Measurements from ENCODE around the gene C14orf93.
A peak's percentile ranks its signal among the peaks of the same experiment; 100 is the strongest.

The C14orf93 gene

GRCh38 chr14:22987291-22987690 is 22.7 kb downstream of the C14orf93 start:
- Histone ChIP-seq H4K20me1 (ENCODE audit: control insufficient read depth, insufficient read depth, low read depth, low read length) (no peaks in the 10 kb centered on the region), H3K4me2 (ENCODE audit: low read length) (no peak overlapping the region), H3K4me3 (ENCODE audit: low read length) (no peak overlapping the region), H3K9me3 (ENCODE audit: control insufficient read depth, insufficient read depth, low read length) (no peaks in the 10 kb centered on the region), H3K27me3 (ENCODE audit: control insufficient read depth, low read length) (no peaks in the 10 kb centered on the region), H3K79me2 (ENCODE audit: control insufficient read depth, low read length) (no peaks in the 10 kb centered on the region), H3K4me1 (ENCODE audit: control insufficient read depth, low read length) (peaks cover 15% of the 10 kb centered on the region), H3F3A (ENCODE audit: control insufficient read depth, insufficient read depth) (peaks cover 3% of the 10 kb centered on the region), H3K27ac (ENCODE audit: low read depth, low read length) (no peak overlapping the region), H3K9me2 (replicated peaks; ENCODE audit: control insufficient read depth, low read length) (no peaks in the 10 kb centered on the region), H3K36me3 (ENCODE audit: control insufficient read depth, low read length) (peaks cover 27% of the 10 kb centered on the region)
- no peak for TF ChIP-seq EZH2phosphoT487 (IDR thresholded peaks at IDR 0.05; ENCODE audit: borderline replicate concordance, low read length)
- TF ChIP-seq CTCF (IDR thresholded peaks at IDR 0.05; ENCODE audit: low read depth, low read length, poor library complexity, severe bottlenecking) = no peak

GRCh38 chr14:22986508-22987054 is 23.4 kb downstream of the C14orf93 start:
- H3K4me1 ChIP-seq (ENCODE audit: control insufficient read depth, low read length) = peaks cover 21% of the 10 kb centered on the region
- H3K79me2 ChIP-seq (ENCODE audit: control insufficient read depth, low read length) = no peaks in the 10 kb centered on the region
- H3K27ac ChIP-seq (ENCODE audit: low read depth, low read length) = no peak overlapping the region
- no peaks in the 10 kb centered on the region for H4K20me1 ChIP-seq (ENCODE audit: control insufficient read depth, insufficient read depth, low read depth, low read length)
- no peak for TF ChIP-seq EZH2phosphoT487 (IDR thresholded peaks at IDR 0.05; ENCODE audit: borderline replicate concordance, low read length)
- TF ChIP-seq CTCF (IDR thresholded peaks at IDR 0.05; ENCODE audit: low read depth, low read length, poor library complexity, severe bottlenecking) = peak; percentile 89
- H3K4me3 ChIP-seq (ENCODE audit: low read length) = no peak overlapping the region
- H3K36me3 ChIP-seq (ENCODE audit: control insufficient read depth, low read length) = peaks cover 27% of the 10 kb centered on the region
- H3K9me2 ChIP-seq (replicated peaks; ENCODE audit: control insufficient read depth, low read length) = no peaks in the 10 kb centered on the region
- H3K27me3 ChIP-seq (ENCODE audit: control insufficient read depth, low read length) = 0 out of 2 replicates have a peak, but pooled peaks cover 3% of the 10 kb centered on the region
- peaks cover 3% of the 10 kb centered on the region for H3F3A ChIP-seq (ENCODE audit: control insufficient read depth, insufficient read depth)
- H3K9me3 ChIP-seq (ENCODE audit: control insufficient read depth, insufficient read depth, low read length) = no peaks in the 10 kb centered on the region
- H3K4me2 ChIP-seq (ENCODE audit: low read length) = no peak overlapping the region

GRCh38 chr14:22985894-22986507 is 23.9 kb downstream of the C14orf93 start:
- H3K36me3 ChIP-seq (ENCODE audit: control insufficient read depth, low read length) = peaks cover 27% of the 10 kb centered on the region
- no peak overlapping the region for H3K4me2 ChIP-seq (ENCODE audit: low read length)
- peaks cover 3% of the 10 kb centered on the region for H3F3A ChIP-seq (ENCODE audit: control insufficient read depth, insufficient read depth)
- no peaks in the 10 kb centered on the region for H4K20me1 ChIP-seq (ENCODE audit: control insufficient read depth, insufficient read depth, low read depth, low read length)
- no peaks in the 10 kb centered on the region for H3K79me2 ChIP-seq (ENCODE audit: control insufficient read depth, low read length)
- peaks cover 27% of the 10 kb centered on the region for H3K4me1 ChIP-seq (ENCODE audit: control insufficient read depth, low read length)
- no peaks in the 10 kb centered on the region for H3K9me2 ChIP-seq (replicated peaks; ENCODE audit: control insufficient read depth, low read length)
- H3K9me3 ChIP-seq (ENCODE audit: control insufficient read depth, insufficient read depth, low read length) = no peaks in the 10 kb centered on the region
- no peak overlapping the region for H3K4me3 ChIP-seq (ENCODE audit: low read length)
- H3K27me3 ChIP-seq (ENCODE audit: control insufficient read depth, low read length) = peaks cover 3% of the 10 kb centered on the region; the same call in 1 of the 2 replicates
- H3K27ac ChIP-seq (ENCODE audit: low read depth, low read length) = no peak overlapping the region
- TF ChIP-seq EZH2phosphoT487 (IDR thresholded peaks at IDR 0.05; ENCODE audit: borderline replicate concordance, low read length) = no peak
- TF ChIP-seq CTCF (IDR thresholded peaks at IDR 0.05; ENCODE audit: low read depth, low read length, poor library complexity, severe bottlenecking) = no peak
